Smooth muscle cell (in vitro differentiated cells): ENCODE measurements around the gene TSPEAR. TPM values are rescaled to one million over a fixed set of nuclear protein-coding genes. Genes with fewer than 3 reads are reported as not detected.

Source experiments
- DNase-seq: peaks from one replicate; lab custom pipeline; 2025; ENCODE audit not compliant: unreplicated experiment; lab: John Stamatoyannopoulos, UW
- H2AFZ ChIP-seq: fragments of 200-600 bp; sonication (generic); 2 replicates; pipeline ENCODE4 v1.6.0; 2016; ENCODE audit warnings: antibody characterized with exemption, low read depth, mild to moderate bottlenecking
- H3F3A ChIP-seq: fragments of 200-600 bp; sonication (generic); 2 replicates; pipeline ENCODE4 v1.6.0; 2017; ENCODE audit warnings: antibody characterized with exemption, low read depth
- H3K27ac ChIP-seq: fragments of 200-600 bp; sonication (generic); 2 replicates; pipeline ENCODE4 v1.5.1; 2016; ENCODE audit warnings: low read depth, mild to moderate bottlenecking
- H3K27me3 ChIP-seq: fragments of 200-600 bp; sonication (generic); 2 replicates; pipeline ENCODE4 v1.6.1; 2016; ENCODE audit warnings: low read depth, mild to moderate bottlenecking
- H3K36me3 ChIP-seq: fragments of 200-600 bp; sonication (generic); 2 replicates; pipeline ENCODE4 v1.5.1; 2016; ENCODE audit warnings: low read depth
- H3K4me1 ChIP-seq: fragments of 200-600 bp; sonication (generic); 2 replicates; pipeline ENCODE4 v1.5.1; 2016; ENCODE audit warnings: low read depth
- H3K4me2 ChIP-seq: fragments of 200-600 bp; sonication (generic); 2 replicates; pipeline ENCODE4 v1.6.0; 2016; ENCODE audit warnings: mild to moderate bottlenecking
- H3K4me3 ChIP-seq: fragments of 200-600 bp; sonication (generic); 2 replicates; pipeline ENCODE4 v1.5.1; 2016; ENCODE audit warnings: mild to moderate bottlenecking
- H3K79me2 ChIP-seq: fragments of 200-600 bp; sonication (generic); 2 replicates; pipeline ENCODE4 v1.6.0; 2016; ENCODE audit warnings: low read depth, mild to moderate bottlenecking
- H3K9ac ChIP-seq: fragments of 200-600 bp; sonication (generic); 2 replicates; pipeline ENCODE4 v1.6.0; 2016; ENCODE audit warnings: low read depth
- H3K9me3 ChIP-seq: fragments of 200-600 bp; sonication (generic); replicated peaks from 2 replicates; pipeline ENCODE4 v1.5.1; 2016; ENCODE audit warnings: low read depth
- H4K20me1 ChIP-seq: fragments of 200-600 bp; sonication (generic); 2 replicates; pipeline ENCODE4 v1.6.0; 2016; ENCODE audit warnings: low read depth
- CTCF ChIP-seq: fragments of 200-600 bp; sonication (generic); IDR thresholded peaks from 2 replicates; pipeline ENCODE4 v1.5.1; 2017; ENCODE audit warnings: borderline replicate concordance, mild to moderate bottlenecking, antibody characterized with exemption; ENCODE audit not compliant: insufficient read depth, poor library complexity, severe bottlenecking
- WGBS: methylation state at CpG from one replicate; pipeline ENCODE4 v1.1.7; 2016; ENCODE audit warnings: low lambda C conversion rate; 5-methylcytosine and 5-hydroxymethylcytosine counted together
- polyA plus RNA-seq: library from polyadenylated mRNA; unstranded; fragments of >200 nt; fragmentation: Nextera tagmentation; extraction: Ambion mirVana; gene quantifications from 2 replicates; pipeline ENCODE4 v1.2.1, GENCODE V29; 2016
- total RNA-seq: library from RNA; depleted of rRNA; stranded (reverse); fragments of >200 nt; gene quantifications from 2 replicates; pipeline ENCODE4 v1.2.3, GENCODE V29; 2014

Gene TSPEAR
- total and polyA plus RNA-seq, 2 experiments from 2014 or later = 0.71 TPM; not detected in 1

GRCh38 chr21:44650973-44651675 is 60.2 kb downstream of the TSPEAR start:
- H3K36me3 ChIP-seq = no peaks in the 10 kb centered on the region
- no peak overlapping the region for H2AFZ ChIP-seq
- no peak overlapping the region for H3K4me2 ChIP-seq
- no peaks in the 10 kb centered on the region for H3F3A ChIP-seq
- no peaks in the 10 kb centered on the region for H3K9me3 ChIP-seq
- 92% methylated on average over 12 of the region's 12 CpGs for WGBS
- no peaks in the 10 kb centered on the region for H3K27me3 ChIP-seq
- no peak for DNase-seq
- H3K9ac ChIP-seq = no peak overlapping the region
- no peak overlapping the region for H3K27ac ChIP-seq
- no peaks in the 10 kb centered on the region for H3K4me1 ChIP-seq
- no peaks in the 10 kb centered on the region for H4K20me1 ChIP-seq
- no peaks in the 10 kb centered on the region for H3K79me2 ChIP-seq
- no peak overlapping the region for H3K4me3 ChIP-seq
- no peak for TF ChIP-seq CTCF

GRCh38 chr21:44650265-44650972 is 61.0 kb downstream of the TSPEAR start:
- H3K79me2 ChIP-seq = no peaks in the 10 kb centered on the region
- no peaks in the 10 kb centered on the region for H3K4me1 ChIP-seq
- no peak overlapping the region for H3K27ac ChIP-seq
- no peaks in the 10 kb centered on the region for H4K20me1 ChIP-seq
- H3F3A ChIP-seq = no peaks in the 10 kb centered on the region
- DNase-seq = no peak
- no peak overlapping the region for H3K9ac ChIP-seq
- TF ChIP-seq CTCF = no peak
- H3K4me2 ChIP-seq = no peak overlapping the region
- H3K9me3 ChIP-seq = no peaks in the 10 kb centered on the region
- no peaks in the 10 kb centered on the region for H3K36me3 ChIP-seq
- H3K27me3 ChIP-seq = no peaks in the 10 kb centered on the region
- H2AFZ ChIP-seq = no peak overlapping the region
- H3K4me3 ChIP-seq = no peak overlapping the region
- 92% methylated on average over 20 of the region's 20 CpGs for WGBS

- no peaks in the 10 kb centered on the region for H3K79me2 ChIP-seq
Measured at GRCh38 chr21:44649521-44650100, 61.8 kb downstream of the TSPEAR start.

More at GRCh38 chr21:44649521-44650100, 61.8 kb downstream of the TSPEAR start:
- Histone ChIP-seq H3K27ac (no peak overlapping the region), H3F3A (no peaks in the 10 kb centered on the region), H3K4me2 (no peak overlapping the region), H3K9ac (no peak overlapping the region), H2AFZ (no peak overlapping the region), H4K20me1 (no peaks in the 10 kb centered on the region), H3K4me3 (no peak overlapping the region), H3K36me3 (no peaks in the 10 kb centered on the region), H3K27me3 (no peaks in the 10 kb centered on the region), H3K4me1 (no peaks in the 10 kb centered on the region), H3K9me3 (no peaks in the 10 kb centered on the region)
- no peak for DNase-seq
- TF ChIP-seq CTCF = no peak
- 93% methylated on average over 18 of the region's 18 CpGs for WGBS
